ENCODE data around the gene EDEM2.

DNA sequence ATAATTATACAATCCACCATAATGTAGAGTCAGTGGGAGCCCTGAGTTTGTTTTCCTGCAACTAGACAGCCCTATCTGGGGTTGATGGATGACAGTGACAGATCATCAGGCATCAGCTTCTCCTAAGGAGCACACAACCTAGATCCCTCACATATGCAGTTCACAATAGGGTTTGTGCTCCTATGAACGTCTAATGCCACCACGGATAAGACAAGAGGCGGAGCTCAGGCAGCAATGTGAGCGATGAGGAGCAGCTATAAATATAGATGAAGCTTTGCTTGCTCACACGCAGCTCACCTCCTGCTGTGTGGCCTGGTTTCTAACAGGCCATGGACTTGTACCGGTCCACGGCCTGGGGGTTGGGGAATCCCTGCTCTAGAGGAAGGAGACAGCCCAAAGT, 25.9 kb downstream of the EDEM2 start:
- TF ChIP-seq CTCF (conservative IDR thresholded peaks at IDR 0.05) (no peak), ZFX (IDR thresholded peaks at IDR 0.05) (no peak)
